GM12864 (cell line): ENCODE data around the gene NR2F1.

Experiments
- DNase-seq: peaks from one replicate; pipeline ENCODE4 v3.0.0-alpha.2; 2011; ENCODE audit warnings: low read depth
- H3K4me3 ChIP-seq: 2 replicates; pipeline ENCODE4 v1.5.1; 2011; ENCODE audit warnings: mild to moderate bottlenecking, low read depth, low read length, control low read depth
- CTCF ChIP-seq: IDR thresholded peaks from 2 replicates; pipeline ENCODE4 v1.5.1; 2011; ENCODE audit warnings: low read depth, mild to moderate bottlenecking, moderate library complexity, low read length, control low read depth, inconsistent platforms; ENCODE audit errors: missing control alignments

Gene NR2F1

GRCh38 chr5:93621327-93621798, 38.3 kb downstream of the NR2F1 start:
- peak overlapping the region; percentile 35 for H3K4me3 ChIP-seq
- DNase-seq = no peak
- no peak for TF ChIP-seq CTCF

- H3K4me3 ChIP-seq = no peak overlapping the region
- TF ChIP-seq CTCF = no peak
- DNase-seq = no peak
These were observed 39.3 kb downstream of the NR2F1 start for GRCh38 chr5:93622240-93622885.

- DNase-seq = no peak
- no peak for TF ChIP-seq CTCF
These were observed 40.1 kb downstream of the NR2F1 start for GRCh38 chr5:93623153-93623552.

GRCh38 chr5:93626801-93627200, 43.8 kb downstream of the NR2F1 start:
- no peak overlapping the region for H3K4me3 ChIP-seq
- no peak for DNase-seq
- TF ChIP-seq CTCF = no peak

More at GRCh38 chr5:93623153-93623552, 40.1 kb downstream of the NR2F1 start:
- H3K4me3 ChIP-seq = no peak overlapping the region

- no peak for TF ChIP-seq CTCF
- no peak overlapping the region for H3K4me3 ChIP-seq
- DNase-seq = no peak
These were observed 49.3 kb downstream of the NR2F1 start for GRCh38 chr5:93632327-93632726.

- DNase-seq = no peak
- no peak overlapping the region for H3K4me3 ChIP-seq
- TF ChIP-seq CTCF = no peak
These were observed 53.0 kb downstream of the NR2F1 start for GRCh38 chr5:93635991-93636390.

- DNase-seq = no peak
- TF ChIP-seq CTCF = no peak
- H3K4me3 ChIP-seq = no peak overlapping the region
These were observed 53.8 kb downstream of the NR2F1 start for GRCh38 chr5:93636837-93637236.
